Parathyroid adenoma (tissue), 2 donors: ENCODE results near the gene TMEM237.

ENCODE experiments used
- H2AFZ ChIP-seq: fragments of 300-600 bp; sonication (generic); one replicate; pipeline ENCODE4 v1.7.0; 2017; ENCODE audit warnings: antibody characterized with exemption, mild to moderate bottlenecking
- H3K27ac ChIP-seq: fragments of 300-600 bp; sonication (generic); one replicate; pipeline ENCODE4 v1.7.0; 2017
- H3K27me3 ChIP-seq: fragments of 300-600 bp; sonication (generic); one replicate; pipeline ENCODE4 v1.7.0; 2017; ENCODE audit warnings: low read length; ENCODE audit not compliant: control insufficient read depth, insufficient read depth
- H3K36me3 ChIP-seq: fragments of 300-600 bp; sonication (generic); one replicate; pipeline ENCODE4 v1.7.0; 2017; ENCODE audit warnings: low read length; ENCODE audit not compliant: control insufficient read depth, insufficient read depth
- H3K4me1 ChIP-seq: fragments of 300-600 bp; sonication (generic); one replicate; pipeline ENCODE4 v1.7.0; 2017; ENCODE audit warnings: control low read depth
- H3K4me2 ChIP-seq: fragments of 300-600 bp; sonication (generic); one replicate; pipeline ENCODE4 v1.7.0; 2017; ENCODE audit warnings: low read length
- H3K4me3 ChIP-seq: fragments of 300-600 bp; sonication (generic); one replicate; pipeline ENCODE4 v1.7.0; 2017; ENCODE audit warnings: low read depth, low read length
- H3K79me2 ChIP-seq: fragments of 300-600 bp; sonication (generic); one replicate; pipeline ENCODE4 v1.7.0; 2017; ENCODE audit warnings: control low read depth
- H3K9ac ChIP-seq: fragments of 300-600 bp; sonication (generic); one replicate; pipeline ENCODE4 v1.7.0; 2017; ENCODE audit warnings: mild to moderate bottlenecking
- H3K9me3 ChIP-seq: fragments of 300-600 bp; sonication (generic); one replicate; pipeline ENCODE4 v1.7.0; 2017; ENCODE audit warnings: low read length; ENCODE audit not compliant: control insufficient read depth
- CTCF ChIP-seq: fragments of 300-600 bp; sonication (generic); IDR thresholded peaks from one replicate; pipeline ENCODE4 v1.7.0; 2017; ENCODE audit warnings: antibody characterized with exemption, mild to moderate bottlenecking
- donor health status: primary hyperparathyroidism.

Gene TMEM237

GRCh38 chr2:201638326-201638725 is 5.0 kb downstream of the TMEM237 start:
- H3K79me2 ChIP-seq = no peaks in the 10 kb centered on the region
- H3K27ac ChIP-seq = no peak overlapping the region
- no peak overlapping the region for H3K9ac ChIP-seq
- no peaks in the 10 kb centered on the region for H3K4me1 ChIP-seq
- no peak for TF ChIP-seq CTCF
- H3K36me3 ChIP-seq = no peaks in the 10 kb centered on the region
- H3K27me3 ChIP-seq = no peaks in the 10 kb centered on the region
- no peak overlapping the region for H3K4me3 ChIP-seq
- no peaks in the 10 kb centered on the region for H3K9me3 ChIP-seq
- H3K4me2 ChIP-seq = no peak overlapping the region
- no peak overlapping the region for H2AFZ ChIP-seq

- Histone ChIP-seq H2AFZ (no peak overlapping the region), H3K4me3 (no peak overlapping the region), H3K27me3 (no peaks in the 10 kb centered on the region), H3K4me1 (no peaks in the 10 kb centered on the region), H3K9ac (no peak overlapping the region), H3K79me2 (no peaks in the 10 kb centered on the region), H3K27ac (no peak overlapping the region), H3K4me2 (no peak overlapping the region), H3K9me3 (no peaks in the 10 kb centered on the region), H3K36me3 (no peaks in the 10 kb centered on the region)
- TF ChIP-seq CTCF = no peak
Measured at GRCh38 chr2:201633661-201634249, 9.5 kb downstream of the TMEM237 start.

GRCh38 chr2:201631041-201631440 is 12.3 kb downstream of the TMEM237 start:
- no peaks in the 10 kb centered on the region for H3K27me3 ChIP-seq
- no peak overlapping the region for H3K9ac ChIP-seq
- no peak overlapping the region for H3K4me3 ChIP-seq
- H2AFZ ChIP-seq = no peak overlapping the region
- TF ChIP-seq CTCF = no peak
- no peak overlapping the region for H3K4me2 ChIP-seq
- no peak overlapping the region for H3K27ac ChIP-seq
- no peaks in the 10 kb centered on the region for H3K9me3 ChIP-seq
- H3K36me3 ChIP-seq = no peaks in the 10 kb centered on the region
- no peaks in the 10 kb centered on the region for H3K79me2 ChIP-seq
- no peaks in the 10 kb centered on the region for H3K4me1 ChIP-seq

- no peak overlapping the region for H3K27ac ChIP-seq
- H3K9ac ChIP-seq = no peak overlapping the region
- H3K36me3 ChIP-seq = no peaks in the 10 kb centered on the region
- TF ChIP-seq CTCF = no peak
- no peaks in the 10 kb centered on the region for H3K27me3 ChIP-seq
- H3K79me2 ChIP-seq = no peaks in the 10 kb centered on the region
- no peaks in the 10 kb centered on the region for H3K4me1 ChIP-seq
- no peaks in the 10 kb centered on the region for H3K9me3 ChIP-seq
- H3K4me2 ChIP-seq = no peak overlapping the region
- no peak overlapping the region for H3K4me3 ChIP-seq
- H2AFZ ChIP-seq = no peak overlapping the region
Measured at GRCh38 chr2:201630577-201630976, 12.7 kb downstream of the TMEM237 start.

- H2AFZ ChIP-seq = no peak overlapping the region
- H3K36me3 ChIP-seq = no peaks in the 10 kb centered on the region
- no peaks in the 10 kb centered on the region for H3K79me2 ChIP-seq
- H3K4me1 ChIP-seq = no peaks in the 10 kb centered on the region
- no peak overlapping the region for H3K4me3 ChIP-seq
- H3K4me2 ChIP-seq = no peak overlapping the region
- H3K27me3 ChIP-seq = no peaks in the 10 kb centered on the region
- TF ChIP-seq CTCF = no peak
- no peaks in the 10 kb centered on the region for H3K9me3 ChIP-seq
- H3K9ac ChIP-seq = no peak overlapping the region
- H3K27ac ChIP-seq = no peak overlapping the region
Measured at GRCh38 chr2:201628545-201628944, 14.8 kb downstream of the TMEM237 start.
